ENCODE results near the gene IMMT.
"Not testable (repeated sequence)": the region's sequence is repeated elsewhere in the genome, so short reads cannot be mapped to it uniquely, and the experiment has no call there.

Gene IMMT

DNA sequence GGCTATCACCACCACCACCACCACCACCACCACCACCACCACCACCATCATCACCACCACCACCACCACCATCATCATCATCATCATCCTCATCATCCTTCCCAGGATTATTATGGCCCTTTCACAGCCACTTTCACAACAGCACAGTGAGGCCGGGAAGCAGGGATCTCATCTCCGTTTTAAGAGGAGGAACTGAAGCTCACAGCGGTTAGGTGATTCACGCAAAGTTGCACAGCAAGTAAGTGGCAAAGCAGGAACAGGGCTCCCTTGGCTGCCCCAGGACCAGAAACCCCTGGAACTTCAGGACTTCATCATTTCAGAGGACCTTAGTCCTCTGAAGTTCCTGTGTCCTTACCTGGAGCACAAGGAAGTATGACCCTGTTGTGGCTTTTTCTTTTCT is 30.8 kb upstream of the IMMT start:
- DNase-seq, result peak; percentile 94

DNA sequence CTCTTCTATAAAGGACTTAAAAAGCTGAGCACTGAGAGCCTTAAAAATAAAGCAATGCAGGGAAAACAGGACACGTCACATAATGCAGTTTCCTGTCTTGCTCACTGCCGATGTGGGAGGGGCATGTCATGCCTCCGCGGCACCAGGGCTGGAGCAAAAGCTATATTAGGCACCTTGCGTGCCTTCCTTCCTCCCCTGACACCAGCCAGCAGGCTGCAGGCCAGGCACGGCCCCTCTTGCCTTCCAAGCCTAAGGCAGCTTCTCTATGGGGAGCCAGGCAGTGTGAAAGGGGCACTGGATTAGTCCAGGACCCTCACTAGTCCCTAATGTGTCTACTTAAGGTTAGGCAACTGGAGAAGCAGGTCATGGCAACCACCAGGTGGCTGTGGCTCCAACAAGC is 30.3 kb upstream of the IMMT start:
- DNase-seq, result peak; percentile 86

DNA sequence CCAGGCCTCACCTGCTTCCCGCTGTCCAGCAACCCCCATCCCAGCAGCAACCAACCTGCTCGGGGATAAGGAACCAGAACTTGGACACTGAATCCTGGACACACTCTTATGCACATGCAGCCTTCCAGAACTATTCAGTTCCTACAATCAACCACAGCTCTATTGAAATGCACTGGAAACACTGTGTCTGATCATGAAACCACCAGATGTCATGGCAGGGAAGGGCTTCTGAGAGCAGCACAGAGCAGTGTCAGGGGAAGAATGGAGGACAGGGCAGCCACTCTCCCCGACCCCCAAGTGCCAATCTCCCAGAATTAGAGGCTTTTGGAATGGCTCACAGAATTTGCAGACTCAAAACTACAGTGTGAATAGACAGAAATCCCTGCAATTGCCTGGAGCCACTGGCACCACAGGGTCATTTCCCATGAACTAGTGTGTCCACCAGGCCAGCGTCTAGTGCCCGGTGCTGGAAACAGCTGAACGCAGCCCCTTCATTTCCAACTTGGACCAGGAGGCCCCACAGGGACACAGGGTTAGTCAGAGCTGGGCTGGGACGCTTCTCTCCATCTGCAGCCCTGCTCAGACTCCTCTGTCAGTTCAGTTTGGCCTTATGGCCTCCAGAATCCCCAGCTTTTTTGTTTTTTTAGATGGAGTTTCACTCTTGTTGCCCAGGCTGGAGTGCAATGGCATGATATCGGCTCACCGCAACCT is 29.5 kb upstream of the IMMT start:
- peak; percentile 27 for DNase-seq

DNA sequence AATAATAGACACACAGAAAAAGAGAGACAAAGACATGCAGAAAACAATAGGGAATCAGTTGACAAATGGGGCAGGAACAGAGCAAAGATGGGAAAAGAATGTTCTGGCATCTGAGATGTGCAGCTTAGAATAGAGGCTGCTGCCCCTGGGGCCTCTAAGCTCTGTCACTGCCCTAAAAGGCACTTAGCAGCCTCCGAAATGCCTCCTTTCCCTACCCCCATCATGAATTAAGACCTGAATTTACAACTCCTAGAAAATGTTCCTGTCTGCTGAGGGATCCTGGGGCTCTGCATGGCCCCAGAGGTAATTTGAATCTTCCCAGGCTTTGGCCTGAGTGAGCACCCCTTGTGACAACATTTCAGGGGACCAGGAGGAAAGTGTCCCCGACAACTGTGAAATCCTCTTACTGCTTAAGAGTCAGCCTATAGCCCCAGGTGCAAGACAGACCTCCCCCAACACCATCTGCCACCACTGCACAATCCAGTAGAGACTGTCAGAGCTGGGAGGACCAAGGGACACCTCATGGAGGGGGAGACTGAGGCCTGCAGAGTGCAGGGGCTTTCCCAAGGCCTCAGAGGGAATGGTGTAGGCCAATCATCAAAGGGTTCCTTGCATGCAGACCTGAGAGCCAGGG is 28.8 kb upstream of the IMMT start:
- DNase-seq, result no peak

DNA sequence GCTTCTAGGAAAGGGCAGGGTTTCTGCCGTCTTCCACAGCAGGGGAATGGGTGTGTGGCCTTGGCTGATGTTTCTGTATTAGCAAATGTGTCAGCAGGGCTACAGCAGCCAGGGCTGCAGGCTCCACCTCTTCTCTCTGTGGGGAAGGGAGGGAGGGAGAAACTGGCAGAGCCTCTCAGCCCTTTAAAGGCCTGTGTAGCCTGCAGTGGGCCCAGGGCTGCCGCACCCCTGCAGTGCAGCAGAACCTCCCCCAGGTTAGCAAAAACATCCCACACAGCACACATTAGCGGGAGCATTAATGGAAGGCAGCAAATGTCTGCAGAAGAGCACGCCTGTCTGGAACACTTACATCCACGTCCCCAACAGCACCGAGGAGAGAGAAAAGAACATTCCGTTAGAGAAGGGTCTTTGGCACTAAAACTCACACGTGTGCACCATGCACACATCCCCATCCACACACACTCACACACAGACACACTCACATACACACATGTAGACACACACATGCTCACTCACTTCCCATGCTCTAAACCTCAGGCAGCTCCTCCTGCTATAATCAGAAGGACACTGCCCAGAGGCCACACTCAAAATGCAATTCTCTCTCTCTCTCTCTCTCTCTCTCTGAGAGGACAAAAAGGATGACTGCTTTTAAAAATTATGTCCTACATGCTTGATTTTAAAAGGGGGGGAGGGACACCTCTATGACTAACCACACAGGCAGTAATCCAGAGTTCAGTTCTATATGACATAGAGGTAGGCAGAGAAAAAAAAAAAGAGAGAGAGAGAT is 28.1 kb upstream of the IMMT start:
- DNase-seq, result no peak

DNA sequence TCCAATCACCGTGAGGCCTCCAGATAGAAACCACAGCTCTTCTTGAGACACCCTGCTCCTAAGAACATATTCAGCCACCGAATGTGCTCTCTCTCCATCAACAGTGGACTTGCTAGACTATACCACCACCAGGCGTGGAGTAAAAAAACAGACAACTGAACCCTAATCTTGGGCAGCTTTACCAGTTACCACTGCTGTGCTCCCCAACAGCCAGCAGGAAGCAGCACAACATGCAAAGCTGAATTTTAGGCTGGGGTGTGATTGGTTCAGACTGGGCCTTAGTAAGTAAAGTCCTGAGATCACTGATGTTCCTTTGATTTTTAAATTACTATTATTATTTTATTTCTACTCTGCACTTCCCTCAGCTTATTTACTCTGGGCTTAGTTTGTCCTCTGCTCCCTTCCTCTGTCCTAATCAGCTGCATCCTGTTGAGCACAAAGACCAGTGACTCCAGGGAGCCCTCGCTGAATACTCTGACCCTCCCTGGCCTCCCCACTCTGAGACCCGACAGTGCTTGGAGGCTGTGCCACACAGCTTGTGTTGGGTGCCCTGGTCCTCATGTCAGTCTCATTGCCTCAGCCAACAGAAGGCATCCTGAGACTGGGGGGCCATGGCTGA is 25.9 kb upstream of the IMMT start:
- DNase-seq, result peak; percentile 64

DNA sequence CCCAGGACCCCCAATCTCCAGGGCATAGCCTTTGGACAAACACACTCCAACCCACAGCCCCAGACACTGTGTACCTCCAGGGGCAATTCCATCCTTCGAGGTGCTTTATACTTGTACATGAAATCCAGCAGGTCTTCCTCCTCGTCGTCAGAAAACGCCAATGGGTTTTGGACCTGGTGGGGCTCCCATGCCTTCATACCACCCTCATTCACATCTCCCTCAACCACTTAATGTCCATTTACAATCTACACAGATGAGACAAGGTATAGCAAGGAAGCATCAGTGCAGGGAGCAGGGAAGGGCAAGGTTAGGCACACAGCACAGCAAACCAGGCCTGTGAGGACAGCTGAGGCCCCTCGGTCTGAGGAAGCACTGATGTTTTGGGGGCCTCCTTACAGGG is 24.6 kb upstream of the IMMT start:
- no peak for DNase-seq

DNA sequence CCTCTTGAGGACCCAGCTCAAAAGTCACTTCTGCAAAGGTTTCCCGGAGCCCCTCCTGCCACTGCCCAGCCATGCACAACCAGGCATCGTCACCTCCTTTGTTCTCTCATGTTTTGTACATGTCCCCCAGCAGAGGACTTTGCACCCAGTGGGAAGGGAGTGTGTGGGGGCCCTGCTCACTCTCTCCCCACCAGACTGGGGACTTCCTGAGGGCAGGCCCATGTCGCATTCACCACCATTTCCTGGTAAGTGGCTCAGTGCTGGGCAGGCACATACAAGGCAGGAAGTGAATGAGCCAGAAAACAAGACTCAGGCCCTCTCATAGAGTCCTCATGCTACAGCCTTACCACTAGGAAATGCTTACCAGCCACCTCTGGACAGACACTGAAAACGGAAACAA is 22.9 kb upstream of the IMMT start:
- DNase-seq, result no peak

DNA sequence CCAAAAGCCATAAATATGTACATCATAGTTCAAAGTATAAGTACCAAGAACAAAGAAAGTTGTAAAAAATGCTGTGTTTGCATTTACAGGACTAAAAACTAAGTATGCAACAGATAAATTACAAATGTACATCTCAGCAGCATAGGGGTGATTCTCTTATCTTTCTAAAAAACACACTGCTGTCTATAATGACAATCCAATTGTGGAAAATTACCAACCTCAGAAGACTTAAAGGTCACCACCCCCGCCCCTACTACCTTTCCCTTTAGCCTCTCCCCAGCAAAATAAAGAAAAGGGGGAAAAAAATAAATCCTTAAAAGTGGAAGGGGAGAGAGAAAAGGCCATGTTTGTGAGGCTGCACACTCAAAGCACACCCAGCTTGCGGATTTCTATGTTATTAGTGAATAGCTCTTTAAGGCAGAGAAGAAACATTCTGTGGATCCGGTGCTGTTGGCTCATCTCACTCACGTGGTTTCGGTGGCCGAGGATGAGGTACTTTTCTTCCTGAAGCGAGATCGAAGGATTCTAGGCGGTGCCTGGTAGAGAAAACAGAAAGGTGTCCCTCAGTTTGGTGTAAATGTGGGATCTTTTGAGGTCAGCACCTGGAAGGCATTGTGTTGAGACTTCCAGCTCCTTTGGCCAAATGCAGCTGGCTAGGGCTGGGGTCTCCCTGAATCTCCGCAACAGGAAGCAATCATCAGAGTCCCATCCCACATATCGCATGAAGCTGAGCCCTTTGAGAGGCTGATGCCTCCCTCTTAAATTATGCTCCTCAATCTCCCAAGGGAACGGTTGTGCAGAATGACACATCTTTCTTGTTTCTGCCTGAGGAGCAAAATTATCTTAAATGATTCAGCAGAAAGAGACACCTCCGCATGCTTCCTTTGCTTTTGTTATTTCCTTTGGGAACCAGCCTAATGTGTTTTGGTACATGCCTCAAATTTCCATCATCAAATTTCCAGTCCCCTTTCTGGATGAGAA is 21.6 kb upstream of the IMMT start:
- peak; percentile 50 for DNase-seq

DNA sequence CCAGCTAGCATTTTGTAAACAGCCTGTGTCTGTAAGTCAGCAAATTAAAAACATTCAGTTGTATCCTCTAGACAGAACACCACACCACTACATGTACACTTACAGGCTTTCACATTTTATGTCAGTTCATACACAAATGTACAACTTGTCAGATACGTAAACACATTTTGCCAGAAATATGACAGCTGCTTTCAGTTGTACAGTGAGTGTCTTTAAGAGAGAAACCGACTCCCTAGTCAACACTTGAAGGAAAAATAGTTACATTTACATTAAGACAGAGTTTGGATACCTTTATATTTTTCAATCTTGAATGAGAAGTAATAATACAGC is 19.2 kb upstream of the IMMT start:
- DNase-seq, result no peak

DNA sequence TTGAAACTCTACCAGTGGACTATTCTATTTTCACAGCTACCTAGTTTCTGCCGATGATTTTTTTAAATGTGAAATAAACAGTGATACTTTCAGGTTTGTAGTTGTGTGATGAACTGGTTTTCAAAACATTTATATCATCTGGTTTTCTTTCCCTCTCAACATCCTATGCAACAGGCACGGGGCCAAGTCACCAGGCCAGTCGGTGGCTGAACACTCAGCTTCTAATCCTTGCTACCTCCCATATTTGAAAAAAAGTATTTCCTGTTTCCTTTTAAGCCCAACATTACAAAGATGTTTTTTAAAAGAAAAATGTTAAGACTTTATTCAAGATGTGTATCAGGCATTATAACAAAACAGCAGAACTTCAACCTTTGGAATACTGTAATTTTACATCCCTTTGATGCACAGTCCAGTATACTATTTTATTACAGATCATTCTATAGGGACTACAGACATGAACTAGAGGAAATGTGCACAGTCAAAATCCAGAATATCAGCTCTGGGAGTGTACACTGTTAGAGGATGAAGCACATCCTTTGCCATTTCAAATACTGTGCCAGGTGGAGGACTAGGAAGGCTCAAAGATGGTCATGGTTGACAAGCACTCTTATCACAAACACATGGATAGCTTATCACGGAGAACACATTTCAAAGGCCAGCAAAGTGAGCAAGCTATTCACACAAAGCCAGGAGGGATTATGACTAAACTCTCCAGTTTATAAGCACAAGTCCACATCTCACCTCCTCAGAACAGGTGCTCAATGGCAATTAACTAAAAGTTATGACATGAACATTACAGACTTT is 18.6 kb upstream of the IMMT start:
- DNase-seq, result no peak

DNA sequence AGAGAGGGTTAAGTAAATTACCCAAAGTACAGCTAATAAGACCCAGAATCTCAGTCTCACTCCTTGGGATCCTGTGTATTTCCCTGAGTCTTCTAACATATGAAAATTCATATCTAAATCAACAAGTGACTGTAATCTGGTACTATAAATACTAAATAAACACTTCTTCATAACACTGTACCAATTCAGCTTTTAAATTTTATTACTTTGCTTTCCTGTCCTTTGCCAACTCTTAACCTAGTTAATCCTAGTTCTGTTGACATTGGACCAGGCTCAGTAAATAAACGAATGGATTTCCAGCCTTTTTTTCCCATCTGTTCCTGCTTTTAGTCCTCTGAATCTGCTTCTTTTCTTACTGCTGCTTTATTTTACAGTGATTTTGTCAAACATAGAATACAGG is 17.8 kb upstream of the IMMT start:
- no peak for DNase-seq

DNA sequence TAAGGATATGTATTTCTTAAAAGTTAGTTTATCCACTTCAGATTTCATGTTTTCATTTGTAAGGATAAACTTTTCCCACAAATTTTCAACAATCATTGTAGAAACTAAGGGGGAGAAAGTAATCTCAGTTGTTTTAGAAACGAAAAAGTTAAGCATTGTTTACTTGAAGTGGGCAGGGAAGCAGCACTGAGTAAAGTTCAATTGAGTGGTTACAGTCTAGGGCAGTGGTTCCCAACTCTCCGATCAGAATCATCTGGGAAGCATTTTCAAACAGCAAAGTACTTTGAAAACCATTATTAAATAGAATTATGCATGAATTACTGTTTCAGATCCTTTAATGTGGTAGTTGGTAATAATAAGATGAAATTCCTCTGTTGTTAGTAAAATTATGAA is 16.5 kb upstream of the IMMT start:
- DNase-seq, result no peak

DNA sequence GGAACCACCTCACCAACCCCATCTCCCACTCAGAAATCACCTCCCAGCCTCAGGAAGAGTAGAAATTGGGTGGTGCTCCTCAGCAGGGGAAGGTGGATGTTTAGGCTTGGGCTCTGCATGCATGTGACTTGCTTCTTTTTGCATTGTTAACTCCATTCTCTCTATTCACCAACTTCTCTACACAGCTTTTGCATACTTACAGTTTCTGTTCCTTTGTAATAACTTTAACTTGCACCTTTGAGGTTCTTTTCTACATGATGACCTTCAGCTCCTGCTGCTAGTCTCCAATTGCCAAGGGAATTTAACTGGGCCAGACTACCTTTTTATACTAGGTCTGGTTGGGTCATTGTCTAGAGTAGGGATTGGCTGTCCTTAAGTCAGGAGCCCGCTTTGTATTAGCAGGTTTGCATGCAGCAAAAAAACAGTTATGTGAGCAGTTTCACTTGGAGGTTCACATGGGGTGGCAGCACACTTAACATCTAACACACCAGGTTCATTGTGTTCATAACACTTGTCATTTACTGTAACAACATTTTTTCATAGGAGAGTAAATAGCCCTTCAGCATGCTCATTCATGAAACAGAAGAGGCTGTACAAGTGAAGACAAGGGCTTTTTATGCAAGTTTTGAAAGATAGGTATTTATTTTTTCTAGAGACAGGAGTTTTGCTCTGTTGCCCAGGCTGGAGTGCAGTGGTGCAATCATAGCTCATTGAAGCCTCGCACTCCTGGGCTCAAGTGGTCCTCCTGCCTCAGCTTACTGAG is 16.0 kb upstream of the IMMT start:
- no peak for DNase-seq

DNA sequence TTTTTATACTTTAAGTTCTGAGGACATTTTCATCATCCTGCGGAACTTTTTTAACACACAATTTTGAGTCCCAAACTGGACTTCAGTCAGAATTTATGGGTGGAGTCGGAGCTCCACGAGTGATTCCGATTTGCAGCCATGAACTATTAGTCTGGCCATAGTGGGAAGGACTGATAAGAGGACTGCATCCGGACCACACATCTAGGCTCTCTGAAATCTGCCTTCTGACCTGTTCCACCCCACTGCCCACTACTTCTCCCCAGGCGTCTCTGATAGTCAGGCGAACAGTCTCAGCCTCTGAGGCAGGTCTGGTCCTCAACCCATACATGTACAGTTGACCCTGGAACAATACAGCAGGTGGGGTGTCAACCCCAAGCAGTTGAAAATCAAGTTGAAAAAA is 9.2 kb upstream of the IMMT start:
- DNase-seq, result no peak

DNA sequence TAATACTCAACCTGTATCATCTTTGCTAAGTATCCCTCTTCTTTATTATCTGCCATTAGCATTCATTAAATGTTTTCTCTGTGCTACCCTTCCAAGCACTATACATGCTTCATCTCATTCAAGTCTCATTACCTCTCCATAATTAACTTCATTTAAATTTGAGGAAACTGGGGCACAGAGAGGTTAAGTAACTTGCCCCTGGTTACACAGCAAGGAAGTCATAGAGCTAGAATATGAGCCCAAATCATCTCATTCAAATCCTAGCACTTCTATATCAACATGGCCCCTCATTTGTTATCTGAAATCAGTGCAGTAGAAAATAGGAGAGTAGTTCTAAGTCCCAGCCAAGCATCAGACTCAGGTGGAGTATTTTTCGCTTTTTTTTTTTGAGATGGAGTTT is 8.4 kb upstream of the IMMT start:
- no peak for DNase-seq

DNA sequence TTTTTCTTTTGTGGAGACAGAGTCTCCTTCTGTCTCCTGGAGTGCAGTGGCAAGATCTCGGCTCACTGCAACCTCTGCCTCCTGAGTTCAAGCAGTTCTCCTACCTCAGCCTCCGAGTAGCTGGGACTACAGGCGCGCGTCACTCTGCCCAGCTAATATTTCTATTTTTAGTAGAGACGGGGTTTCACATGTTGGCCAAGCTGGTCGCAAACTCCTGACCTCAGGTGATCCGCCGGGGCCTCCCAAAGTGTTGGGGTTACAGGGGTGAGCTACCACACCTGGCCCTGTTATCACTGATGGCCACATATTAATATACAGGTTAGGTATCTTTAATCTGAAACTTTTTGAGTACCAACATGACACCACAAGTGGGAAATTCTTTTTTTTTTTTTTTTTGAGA is 7.4 kb upstream of the IMMT start:
- no peak for DNase-seq

DNA sequence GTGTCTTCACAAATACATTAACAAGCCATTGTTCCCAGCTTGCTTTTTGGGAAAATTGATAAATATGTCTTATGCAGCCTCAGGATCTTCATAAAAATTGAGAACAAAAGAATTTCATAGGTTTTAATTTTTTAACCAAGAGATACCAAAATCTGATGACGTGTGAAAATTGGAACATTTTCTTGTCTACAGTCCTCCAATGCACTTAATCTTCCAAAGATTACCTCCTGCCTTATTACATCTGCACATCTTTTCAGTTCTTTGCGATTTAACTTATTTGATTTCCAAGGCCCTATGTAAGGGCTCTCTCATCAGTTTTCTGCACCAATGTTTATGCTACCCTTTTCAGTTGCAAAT is 7.1 kb upstream of the IMMT start:
- DNase-seq, result no peak

DNA sequence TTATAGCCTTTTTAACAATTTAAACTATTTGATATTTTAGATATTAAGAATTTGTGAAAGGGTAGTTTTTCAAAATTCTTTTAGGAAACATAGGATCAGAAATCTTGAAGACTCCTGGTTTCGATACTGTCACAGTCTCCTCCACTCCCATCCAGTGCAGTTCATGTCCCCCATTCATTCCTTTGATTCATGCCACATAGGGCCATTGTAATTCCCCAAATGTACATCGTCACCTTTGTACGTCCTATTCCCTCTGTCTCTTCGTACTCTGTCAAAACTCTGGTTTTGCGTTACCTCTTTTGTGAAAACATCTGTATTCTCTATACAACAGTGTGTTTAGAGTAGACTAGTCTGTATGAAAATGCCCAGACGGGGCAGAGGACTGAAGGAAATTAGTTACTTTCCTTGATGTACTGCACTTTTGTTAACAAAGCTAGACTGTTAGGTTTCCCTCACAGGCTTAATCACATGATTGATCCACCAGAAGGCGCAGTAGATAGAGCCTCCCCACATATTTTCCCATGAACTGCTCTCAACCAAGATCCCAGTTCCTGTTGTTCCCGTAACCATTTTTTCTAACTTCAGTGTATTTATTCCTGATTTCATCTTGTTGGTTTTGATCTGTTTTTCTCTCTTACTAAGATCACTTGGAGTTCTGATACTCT is 6.5 kb upstream of the IMMT start:
- no peak for DNase-seq

DNA sequence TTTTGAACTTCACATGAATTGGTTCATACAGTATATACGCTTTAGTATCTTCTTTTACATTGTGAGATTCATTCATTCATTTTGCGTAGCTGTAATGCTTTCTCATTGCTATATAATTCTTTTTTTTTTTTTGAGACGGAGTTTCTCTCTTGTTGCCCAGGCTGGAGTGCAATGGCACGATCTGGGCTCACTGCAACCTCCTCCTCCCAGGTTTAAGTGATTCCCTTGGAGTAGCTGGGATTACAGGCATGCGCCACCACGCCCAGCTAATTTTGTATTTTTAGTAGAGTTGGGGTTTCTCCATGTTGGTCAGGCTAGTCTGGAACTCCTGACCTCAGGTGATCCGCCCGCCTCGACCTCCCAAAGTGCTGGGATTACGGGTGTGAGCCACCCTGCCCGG is 5.3 kb upstream of the IMMT start:
- DNase-seq, result not testable (repeated sequence)

DNA sequence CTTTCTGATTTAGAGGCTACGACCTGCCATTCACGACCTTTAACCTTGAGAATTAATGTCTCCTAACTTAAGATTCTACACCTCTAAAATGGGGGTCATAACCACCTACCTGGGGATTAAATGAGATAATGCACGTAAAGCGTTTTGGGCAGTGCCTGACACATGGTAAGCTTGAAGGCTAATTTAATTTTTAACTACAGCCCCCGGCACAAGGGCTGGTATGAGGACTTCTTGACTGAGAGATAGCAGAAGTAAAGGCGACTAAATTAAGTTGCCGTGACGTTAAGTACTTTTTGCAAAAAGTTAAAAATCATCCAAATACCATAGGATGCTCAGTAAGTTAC is 4.5 kb upstream of the IMMT start:
- no peak for DNase-seq

Measured in MV-4-11 (cell line).